ENCODE measurements around the gene GTF2H3. TPM values are rescaled to one million over a fixed set of nuclear protein-coding genes. Genes with fewer than 3 reads are reported as not detected.

The GTF2H3 gene
- polyA plus RNA-seq, 2 of the 4 experiments (the other 2 are of a cell fraction), result 25.5 to 85.3 TPM

DNA sequence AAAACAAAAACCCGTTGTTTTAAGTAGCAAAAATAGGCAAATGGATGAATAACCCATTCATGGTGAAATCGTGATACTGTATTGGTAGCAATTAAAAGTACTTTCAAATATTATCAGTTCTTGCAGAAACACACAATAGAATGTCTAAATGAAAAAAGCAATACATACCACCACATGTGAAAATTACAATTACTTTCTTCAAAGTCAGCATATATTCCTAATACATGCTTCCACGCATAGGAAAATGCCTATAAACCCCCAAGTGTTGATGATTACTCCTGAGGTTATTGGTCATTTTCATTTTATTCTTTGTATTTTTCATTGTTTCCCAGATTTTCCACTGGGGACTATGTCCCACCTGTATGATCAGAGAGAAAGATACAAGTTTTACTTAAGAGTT, 16.5 kb upstream of the GTF2H3 start:
- peaks cover 7% of the 10 kb centered on the region; the same call in 2 of the 3 replicates for H3K4me1 ChIP-seq
- ATAC-seq (no peak), DNase-seq (ENCODE audit: low read depth in 1 of 2, low spot score in 1 of 2) (no peak), FAIRE-seq (no peak)
- no peak for TF ChIP-seq RARB (CRISPR knock-in tag; IDR thresholded peaks at IDR 0.05)
- TF ChIP-seq, protein P1, sequence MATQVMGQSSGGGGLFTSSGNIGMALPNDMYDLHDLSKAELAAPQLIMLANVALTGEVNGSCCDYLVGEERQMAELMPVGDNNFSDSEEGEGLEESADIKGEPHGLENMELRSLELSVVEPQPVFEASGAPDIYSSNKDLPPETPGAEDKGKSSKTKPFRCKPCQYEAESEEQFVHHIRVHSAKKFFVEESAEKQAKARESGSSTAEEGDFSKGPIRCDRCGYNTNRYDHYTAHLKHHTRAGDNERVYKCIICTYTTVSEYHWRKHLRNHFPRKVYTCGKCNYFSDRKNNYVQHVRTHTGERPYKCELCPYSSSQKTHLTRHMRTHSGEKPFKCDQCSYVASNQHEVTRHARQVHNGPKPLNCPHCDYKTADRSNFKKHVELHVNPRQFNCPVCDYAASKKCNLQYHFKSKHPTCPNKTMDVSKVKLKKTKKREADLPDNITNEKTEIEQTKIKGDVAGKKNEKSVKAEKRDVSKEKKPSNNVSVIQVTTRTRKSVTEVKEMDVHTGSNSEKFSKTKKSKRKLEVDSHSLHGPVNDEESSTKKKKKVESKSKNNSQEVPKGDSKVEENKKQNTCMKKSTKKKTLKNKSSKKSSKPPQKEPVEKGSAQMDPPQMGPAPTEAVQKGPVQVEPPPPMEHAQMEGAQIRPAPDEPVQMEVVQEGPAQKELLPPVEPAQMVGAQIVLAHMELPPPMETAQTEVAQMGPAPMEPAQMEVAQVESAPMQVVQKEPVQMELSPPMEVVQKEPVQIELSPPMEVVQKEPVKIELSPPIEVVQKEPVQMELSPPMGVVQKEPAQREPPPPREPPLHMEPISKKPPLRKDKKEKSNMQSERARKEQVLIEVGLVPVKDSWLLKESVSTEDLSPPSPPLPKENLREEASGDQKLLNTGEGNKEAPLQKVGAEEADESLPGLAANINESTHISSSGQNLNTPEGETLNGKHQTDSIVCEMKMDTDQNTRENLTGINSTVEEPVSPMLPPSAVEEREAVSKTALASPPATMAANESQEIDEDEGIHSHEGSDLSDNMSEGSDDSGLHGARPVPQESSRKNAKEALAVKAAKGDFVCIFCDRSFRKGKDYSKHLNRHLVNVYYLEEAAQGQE (IDR thresholded peaks at IDR 0.05), result no peak
- no peak for TF ChIP-seq ZC3H11A (IDR thresholded peaks at IDR 0.05)
- peak; percentile 42 for TF ChIP-seq MAFK (IDR thresholded peaks at IDR 0.05; ENCODE audit: partially characterized antibody)
- TF ChIP-seq, protein P2, sequence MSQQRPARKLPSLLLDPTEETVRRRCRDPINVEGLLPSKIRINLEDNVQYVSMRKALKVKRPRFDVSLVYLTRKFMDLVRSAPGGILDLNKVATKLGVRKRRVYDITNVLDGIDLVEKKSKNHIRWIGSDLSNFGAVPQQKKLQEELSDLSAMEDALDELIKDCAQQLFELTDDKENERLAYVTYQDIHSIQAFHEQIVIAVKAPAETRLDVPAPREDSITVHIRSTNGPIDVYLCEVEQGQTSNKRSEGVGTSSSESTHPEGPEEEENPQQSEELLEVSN (IDR thresholded peaks at IDR 0.05; ENCODE audit: borderline replicate concordance, low read depth), result no peak
- no peak overlapping the region for H3K4me2 ChIP-seq
- no peak overlapping the region for H3K27ac ChIP-seq
- ChIA-PET POLR2A (interaction anchor here (0.7 kb wide), 1 partner anchor 326 kb away, joined by 3 read pairs; no protein-coding TSS in a partner anchor), CTCF (interaction anchor here (0.7 to 2.8 kb wide), 5 partner anchors 9 to 210 kb away, joined by 3 to 21 read pairs (median 4); partner anchors contain the start of gene DDX55)
- no peaks in the 10 kb centered on the region for H3K9me3 ChIP-seq
- WGBS (ENCODE audit: missing lambda C conversion rate), result 83% methylated on average over 3 of the region's 3 CpGs
- no peak overlapping the region for H3K4me3 ChIP-seq

DNA sequence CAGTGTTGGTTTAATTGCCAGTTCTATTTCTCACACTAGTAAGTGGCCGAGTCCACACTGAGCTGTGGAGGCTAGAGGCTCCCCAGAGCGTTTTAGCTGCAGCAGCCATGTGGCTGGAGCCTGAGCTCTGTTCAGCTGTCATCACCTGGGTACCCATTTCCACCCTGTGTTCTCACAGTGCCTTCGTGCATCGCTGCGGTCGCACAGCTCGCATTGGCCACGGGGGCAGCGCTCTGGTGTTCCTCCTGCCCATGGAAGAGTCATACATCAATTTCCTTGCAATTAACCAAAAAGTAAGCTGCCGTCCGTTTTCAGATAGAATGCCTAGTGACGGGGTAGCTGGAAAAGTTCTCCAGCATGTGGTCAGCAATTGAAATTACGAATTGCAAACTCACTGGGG, 16.0 kb upstream of the GTF2H3 start:
- H3K4me3 ChIP-seq, result no peak overlapping the region
- ChIA-PET CTCF (interaction anchor here (0.7 to 2.8 kb wide), 5 partner anchors 9 to 210 kb away, joined by 3 to 21 read pairs (median 4); partner anchors contain the start of gene DDX55), POLR2A (interaction anchor here (0.7 kb wide), 1 partner anchor 325 kb away, joined by 3 read pairs; no protein-coding TSS in a partner anchor)
- H3K9me3 ChIP-seq, result no peaks in the 10 kb centered on the region
- no peak for FAIRE-seq
- peaks cover 7% of the 10 kb centered on the region; the same call in 2 of the 3 replicates for H3K4me1 ChIP-seq
- ATAC-seq, result no peak; a peak in 1 of 6 replicates
- TF ChIP-seq ESRRA (IDR thresholded peaks at IDR 0.05; ENCODE audit: borderline replicate concordance, low read length) (no peak), TP53 (CRISPR knock-in tag; IDR thresholded peaks at IDR 0.05) (no peak), FOSL2 (IDR thresholded peaks at IDR 0.05) (no peak), FOSL2 (CRISPR knock-in tag; IDR thresholded peaks at IDR 0.05) (no peak), HDAC2 (IDR thresholded peaks at IDR 0.05) (no peak), ZNF302 (CRISPR knock-in tag; IDR thresholded peaks at IDR 0.05) (no peak), EHMT2 (IDR thresholded peaks at IDR 0.05; ENCODE audit: low read depth) (no peak), CEBPB (IDR thresholded peaks at IDR 0.05) (no peak), KDM1A (IDR thresholded peaks at IDR 0.05; ENCODE audit: low read depth) (no peak), PHF8 (IDR thresholded peaks at IDR 0.05; ENCODE audit: borderline replicate concordance, low read depth) (no peak), MYC (IDR thresholded peaks at IDR 0.05; ENCODE audit: borderline replicate concordance, low read length) (no peak)
- TF ChIP-seq, protein P2 (IDR thresholded peaks at IDR 0.05; ENCODE audit: borderline replicate concordance, low read depth), result no peak
- TF ChIP-seq, protein P3, sequence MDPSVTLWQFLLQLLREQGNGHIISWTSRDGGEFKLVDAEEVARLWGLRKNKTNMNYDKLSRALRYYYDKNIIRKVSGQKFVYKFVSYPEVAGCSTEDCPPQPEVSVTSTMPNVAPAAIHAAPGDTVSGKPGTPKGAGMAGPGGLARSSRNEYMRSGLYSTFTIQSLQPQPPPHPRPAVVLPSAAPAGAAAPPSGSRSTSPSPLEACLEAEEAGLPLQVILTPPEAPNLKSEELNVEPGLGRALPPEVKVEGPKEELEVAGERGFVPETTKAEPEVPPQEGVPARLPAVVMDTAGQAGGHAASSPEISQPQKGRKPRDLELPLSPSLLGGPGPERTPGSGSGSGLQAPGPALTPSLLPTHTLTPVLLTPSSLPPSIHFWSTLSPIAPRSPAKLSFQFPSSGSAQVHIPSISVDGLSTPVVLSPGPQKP (IDR thresholded peaks at IDR 0.05; ENCODE audit: low read depth, low read length), result no peak
- TF ChIP-seq, protein P4, sequence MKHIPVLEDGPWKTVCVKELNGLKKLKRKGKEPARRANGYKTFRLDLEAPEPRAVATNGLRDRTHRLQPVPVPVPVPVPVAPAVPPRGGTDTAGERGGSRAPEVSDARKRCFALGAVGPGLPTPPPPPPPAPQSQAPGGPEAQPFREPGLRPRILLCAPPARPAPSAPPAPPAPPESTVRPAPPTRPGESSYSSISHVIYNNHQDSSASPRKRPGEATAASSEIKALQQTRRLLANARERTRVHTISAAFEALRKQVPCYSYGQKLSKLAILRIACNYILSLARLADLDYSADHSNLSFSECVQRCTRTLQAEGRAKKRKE (CRISPR knock-in tag; IDR thresholded peaks at IDR 0.05; ENCODE audit: low read depth), result no peak
- H3K4me2 ChIP-seq, result no peak overlapping the region
- no peak for DNase-seq (ENCODE audit: low read depth in 1 of 2, low spot score in 1 of 2)
- H3K27ac ChIP-seq, result no peak overlapping the region
- 95% methylated on average over 13 of the region's 13 CpGs for WGBS (ENCODE audit: missing lambda C conversion rate)
